Activated T-helper 1 cell treated with anti-CD3 and anti-CD28 coated beads, Interleukin-2, amount 50 U/mL, for 16 hours (primary cell): Measurements from ENCODE around the gene POM121L2.

Source experiments
- DNase-seq, 2 donors: peaks; one replicate each; pipeline ENCODE4 v3.0.0-alpha.2; 2020; ENCODE audit warnings: low read depth in 1 of 2, low spot score in 1 of 2

POM121L2 gene

GRCh38 chr6:27260836-27261375, 51.2 kb downstream of the POM121L2 start:
- DNase-seq, result no peak

GRCh38 chr6:27260369-27260768, 51.7 kb downstream of the POM121L2 start:
- no peak for DNase-seq
